Measurements from ENCODE around the gene SHROOM3.
"Not testable (repeated sequence)": the region's sequence is repeated elsewhere in the genome, so short reads cannot be mapped to it uniquely, and the experiment has no call there.

Gene SHROOM3

DNA sequence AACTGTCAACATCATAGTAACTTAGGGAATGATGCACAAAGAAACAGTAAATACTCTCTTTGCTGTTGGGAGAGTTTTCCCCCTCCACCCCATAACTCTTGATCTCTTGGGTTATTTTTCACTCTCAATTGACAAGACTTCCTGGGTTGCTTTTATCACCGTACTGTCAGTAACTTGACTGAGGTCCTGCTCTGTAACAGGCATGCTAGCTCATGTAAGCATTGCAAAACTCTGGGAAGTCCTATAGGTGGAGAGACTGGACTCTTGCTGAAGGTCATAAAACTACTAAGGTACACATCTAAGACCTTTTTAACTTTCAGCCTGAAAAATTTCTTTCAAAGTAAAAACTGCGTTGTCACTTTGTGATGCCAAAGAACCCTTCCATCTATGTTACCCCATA is 10.9 kb downstream of the SHROOM3 start:
- no peak for DNase-seq (ENCODE audit: low read depth)

DNA sequence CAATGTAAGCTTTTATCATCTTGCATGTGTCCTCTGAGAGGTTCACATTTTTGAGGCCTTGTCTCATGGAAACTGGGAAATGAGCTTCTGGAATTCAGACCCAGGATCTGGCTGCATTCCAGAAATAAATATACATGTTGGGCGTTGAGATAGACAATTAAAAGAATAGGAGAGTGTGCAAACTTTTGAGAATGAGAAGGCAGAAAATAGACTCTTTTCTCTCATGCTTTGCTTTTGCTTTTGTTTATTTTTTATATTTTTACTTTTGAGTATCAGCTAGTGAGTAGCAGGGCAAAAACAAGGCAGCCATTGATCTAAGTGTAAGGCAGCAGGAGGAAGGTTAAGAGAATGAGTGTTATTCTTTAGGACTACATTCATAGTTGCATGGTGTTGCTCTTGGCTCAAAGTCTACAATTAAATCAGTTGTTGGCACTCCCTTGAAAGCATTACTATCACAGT is 12.4 kb downstream of the SHROOM3 start:
- peak; percentile 18 for DNase-seq (ENCODE audit: low read depth)

- DNase-seq (ENCODE audit: low read depth): no peak
Observed at GRCh38 chr4:76448211-76448610, 13.2 kb downstream of the SHROOM3 start.

DNA sequence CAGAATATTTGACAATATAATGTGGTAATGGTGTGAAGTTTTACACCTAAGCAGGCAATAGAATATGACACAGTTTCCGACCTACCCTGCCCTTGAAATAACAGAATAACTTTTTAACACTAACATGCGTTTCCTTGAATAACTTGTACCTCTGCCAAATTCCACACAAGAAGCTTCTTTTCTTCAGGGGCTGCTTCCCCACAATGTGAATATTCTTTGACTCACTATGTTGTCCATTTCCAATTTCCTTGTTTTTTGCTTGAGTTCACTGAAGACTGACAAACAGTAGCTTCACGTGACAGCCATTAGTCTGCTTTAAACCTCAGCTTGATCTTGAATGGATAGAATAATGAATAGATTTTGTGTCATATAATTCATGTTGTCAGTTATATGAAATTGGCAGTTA is 14.3 kb downstream of the SHROOM3 start:
- DNase-seq (ENCODE audit: low read depth): no peak

DNA sequence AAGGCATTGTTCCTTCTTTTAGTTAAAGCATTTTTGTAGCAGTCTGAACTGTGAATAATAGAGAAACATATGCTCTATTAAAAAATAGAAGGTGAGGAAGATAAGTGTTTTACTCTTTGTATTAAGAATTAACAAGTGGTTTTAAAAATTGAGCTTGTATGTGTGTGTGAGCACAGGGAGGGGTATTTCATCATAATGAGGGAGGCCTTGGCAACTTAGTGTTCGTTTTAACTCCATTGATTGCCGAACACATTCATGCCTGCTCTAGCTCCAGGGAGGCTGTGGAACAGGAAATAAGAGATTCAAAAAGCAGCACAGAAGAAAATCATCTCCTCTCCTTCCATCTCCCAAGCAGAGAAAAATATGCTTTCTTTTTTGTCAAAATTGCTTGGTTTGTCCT is 14.8 kb downstream of the SHROOM3 start:
- DNase-seq (ENCODE audit: low read depth): no peak

DNA sequence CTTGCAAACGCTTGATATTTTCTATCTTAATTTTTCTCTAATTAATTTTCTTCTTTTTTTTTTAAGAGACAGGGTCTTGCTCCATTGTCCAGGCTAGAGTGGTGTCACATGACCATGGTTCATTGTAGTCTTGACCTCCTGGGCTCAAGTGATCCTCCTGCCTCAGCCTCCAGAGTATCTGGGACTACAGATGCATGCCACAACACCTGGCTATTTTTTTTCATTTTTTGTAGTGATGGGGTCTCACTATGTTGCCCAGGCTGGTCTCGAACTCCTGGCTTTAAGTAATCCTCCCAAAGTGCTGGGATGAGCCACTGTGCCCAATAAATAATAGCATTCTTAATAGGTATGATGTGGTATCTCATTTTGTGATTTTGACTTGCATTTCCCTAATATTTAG is 18.2 kb downstream of the SHROOM3 start:
- DNase-seq (ENCODE audit: low read depth): no peak

DNA sequence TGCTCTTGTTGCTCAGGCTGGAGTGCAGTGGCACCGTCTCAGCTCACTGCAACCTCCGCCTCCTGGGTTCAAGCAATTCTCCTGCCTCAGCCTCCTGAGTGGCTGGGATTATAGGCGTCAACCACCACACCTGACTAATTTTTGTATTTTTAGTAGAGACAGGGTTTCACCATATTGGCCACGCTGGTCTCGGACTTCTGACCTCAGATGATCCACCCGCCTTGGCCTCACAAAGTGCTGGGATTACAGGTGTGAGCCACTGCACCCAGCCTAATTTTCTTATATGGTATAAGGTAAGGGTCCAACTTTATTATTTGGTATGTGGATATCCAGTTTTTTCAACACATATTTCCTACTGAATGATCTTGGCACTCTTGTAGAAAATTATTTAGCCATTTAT is 19.0 kb downstream of the SHROOM3 start:
- DNase-seq (ENCODE audit: low read depth): not testable (repeated sequence)

- no peak for DNase-seq (ENCODE audit: low read depth)
Observed at GRCh38 chr4:76457885-76458284, 22.9 kb downstream of the SHROOM3 start.

GRCh38 chr4:76458297-76458696 is 23.3 kb downstream of the SHROOM3 start:
- DNase-seq (ENCODE audit: low read depth): no peak

GRCh38 chr4:76458825-76459224 is 23.8 kb downstream of the SHROOM3 start:
- no peak for DNase-seq (ENCODE audit: low read depth)

DNA sequence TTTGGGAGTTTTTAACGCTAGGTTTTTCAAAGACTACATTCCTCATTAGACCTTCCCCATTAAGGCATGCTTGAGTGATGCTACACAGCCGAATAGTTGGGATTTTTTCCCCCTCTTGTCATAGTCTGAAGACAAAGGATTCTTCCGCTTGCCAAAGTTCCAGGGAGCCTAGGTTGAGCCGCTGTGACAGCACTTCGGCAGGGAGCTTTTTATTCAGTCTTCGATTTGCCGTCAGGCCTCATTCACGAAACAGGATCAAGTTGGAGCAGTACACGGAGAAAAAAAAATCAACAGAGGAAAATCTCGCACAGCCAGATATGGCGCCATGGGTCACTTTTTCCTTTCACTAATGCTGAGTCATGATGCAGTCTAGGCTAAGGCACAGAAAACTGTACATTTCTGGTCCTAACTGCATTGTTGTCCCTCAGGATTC is 24.3 kb downstream of the SHROOM3 start:
- no peak for DNase-seq (ENCODE audit: low read depth)

DNA sequence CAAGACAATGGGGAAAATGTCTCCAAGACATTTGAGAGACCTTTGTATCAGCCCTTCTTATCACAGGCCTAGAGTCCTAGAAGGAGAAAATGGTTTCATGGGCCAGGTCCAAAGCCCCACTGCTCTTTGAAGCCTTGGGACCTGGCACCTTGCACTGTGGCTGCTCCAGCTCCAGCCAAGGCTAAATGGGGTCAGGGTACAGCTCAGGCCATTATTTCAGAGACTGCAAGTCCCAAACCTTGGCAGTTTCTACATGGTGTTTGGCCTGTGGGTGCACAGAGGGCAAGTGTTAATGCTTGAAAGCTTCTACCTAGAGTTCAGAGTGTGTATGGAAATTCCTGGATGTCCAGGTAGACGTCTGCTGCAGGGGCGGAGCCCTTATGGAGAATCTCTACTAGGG is 28.5 kb downstream of the SHROOM3 start:
- no peak for DNase-seq (ENCODE audit: low read depth)

DNA sequence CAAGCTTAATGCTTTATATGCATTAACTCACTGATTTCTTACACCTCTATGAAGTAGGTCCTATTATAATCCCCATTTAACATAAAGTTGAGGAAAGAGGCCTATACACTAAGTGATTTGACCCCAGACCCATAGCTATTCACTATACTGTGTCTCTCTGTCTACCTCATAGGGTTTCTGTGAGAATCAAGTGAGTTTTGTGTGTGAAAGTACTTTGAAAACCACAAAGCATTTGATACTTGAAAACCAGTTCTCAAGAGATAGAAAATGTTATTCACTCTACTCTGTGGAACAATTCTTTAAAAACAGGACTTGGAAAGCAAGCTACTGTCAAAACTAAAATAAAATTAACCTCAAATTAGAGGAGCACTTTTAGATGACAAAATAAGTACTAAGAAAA is 35.0 kb downstream of the SHROOM3 start:
- no peak for DNase-seq (ENCODE audit: low read depth)

GRCh38 chr4:76470532-76470931 is 35.5 kb downstream of the SHROOM3 start:
- no peak for DNase-seq (ENCODE audit: low read depth)

GRCh38 chr4:76476571-76476970 is 41.5 kb downstream of the SHROOM3 start:
- no peak for DNase-seq (ENCODE audit: low read depth)

DNA sequence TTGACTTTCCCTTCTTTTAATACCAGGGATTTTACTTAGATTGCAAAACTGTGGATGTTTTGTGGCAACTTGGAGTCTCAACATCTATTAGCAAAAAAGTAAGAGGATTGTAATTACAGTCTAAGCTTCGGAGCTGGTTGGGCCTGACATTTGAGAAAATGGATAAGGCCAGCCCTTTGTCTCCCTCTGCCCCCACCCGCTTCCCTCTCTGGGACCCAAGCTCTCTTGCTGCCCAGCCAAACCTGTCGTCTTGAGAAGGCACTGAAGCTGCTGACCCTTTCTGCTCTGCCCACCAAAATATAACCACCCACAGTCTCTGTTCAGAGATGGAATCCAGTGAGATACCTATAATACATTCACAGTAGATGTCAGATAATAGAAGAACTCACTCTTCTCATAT is 49.6 kb downstream of the SHROOM3 start:
- DNase-seq (ENCODE audit: low read depth): no peak

DNA sequence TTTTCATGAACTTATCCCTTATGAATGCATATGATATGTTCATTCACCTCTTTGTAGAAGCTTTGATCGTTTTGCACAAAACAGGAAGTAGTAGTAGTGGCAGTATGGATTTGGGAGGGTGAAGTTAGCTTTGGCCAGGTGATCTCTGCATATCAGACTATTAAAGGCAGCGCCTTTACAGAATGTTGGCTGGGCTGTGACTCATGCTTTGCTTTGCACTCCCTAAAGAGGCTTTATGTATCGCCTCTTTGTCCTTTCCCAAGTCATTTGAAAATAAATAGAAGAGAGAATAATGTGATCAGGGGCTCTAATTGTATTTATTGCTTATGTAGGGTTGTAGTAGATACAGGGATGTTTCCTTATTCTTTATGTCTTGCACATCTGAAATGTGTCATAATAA is 50.4 kb downstream of the SHROOM3 start:
- DNase-seq (ENCODE audit: low read depth): no peak

- no peak for DNase-seq (ENCODE audit: low read depth)
Observed at GRCh38 chr4:76486588-76487276, 51.7 kb downstream of the SHROOM3 start.

DNA sequence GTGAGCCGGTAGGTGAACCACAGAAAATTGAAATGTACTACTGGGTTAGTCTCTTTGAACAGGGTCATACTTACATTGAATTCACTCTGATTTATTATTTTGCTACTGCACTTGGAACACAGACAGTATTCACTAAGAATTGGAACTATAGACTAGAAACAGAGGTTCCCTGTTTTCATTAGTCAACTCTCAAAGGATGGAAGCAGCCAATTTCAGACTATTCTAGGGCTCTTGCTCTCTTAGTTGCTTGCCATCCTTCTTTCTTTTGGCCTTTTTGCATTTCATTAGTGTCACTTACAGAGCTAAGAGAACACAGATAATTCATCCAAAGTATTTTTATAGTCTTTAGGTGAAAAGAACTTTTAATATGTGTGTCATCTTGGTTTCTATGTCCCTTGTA is 52.6 kb downstream of the SHROOM3 start:
- no peak for DNase-seq (ENCODE audit: low read depth)

- no peak for DNase-seq (ENCODE audit: low read depth)
Observed at GRCh38 chr4:76488455-76488854, 53.4 kb downstream of the SHROOM3 start.

DNA sequence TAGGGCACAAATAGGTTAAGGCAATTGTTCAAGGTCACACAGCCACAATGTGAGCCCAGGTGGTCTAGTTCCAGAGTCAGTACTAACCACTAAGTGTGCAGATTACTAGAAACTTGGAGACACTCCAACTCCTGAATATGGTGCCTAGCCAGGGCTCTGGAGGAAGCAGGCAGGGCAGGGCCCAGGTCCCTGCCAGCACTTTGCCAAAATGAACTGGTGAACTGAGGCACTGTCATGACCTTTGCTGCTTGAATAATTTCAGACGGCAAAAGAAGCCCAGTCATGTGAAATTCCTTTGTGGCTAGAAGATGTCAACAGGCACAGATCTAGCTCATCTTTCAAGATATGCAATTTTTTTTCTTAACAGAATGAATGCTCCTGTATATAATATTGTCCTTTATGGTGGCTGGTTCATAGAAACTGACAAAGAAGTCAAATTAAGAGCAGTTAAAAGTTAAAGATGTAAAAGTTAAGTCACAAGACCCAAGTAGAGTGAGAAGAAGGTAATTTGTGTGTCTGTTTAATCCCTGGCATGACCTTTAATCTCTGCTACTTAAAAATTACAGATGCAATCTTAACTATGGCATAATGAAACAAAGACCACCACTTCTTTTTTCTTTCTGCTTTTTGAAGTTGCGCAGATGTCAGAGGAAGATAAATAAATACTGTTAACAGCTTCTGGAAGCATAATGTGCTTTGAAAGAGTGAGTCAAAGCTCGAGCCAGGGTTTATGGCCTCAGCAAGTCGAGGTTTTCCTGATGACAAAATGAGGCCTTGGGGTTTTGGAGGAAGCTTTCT is 54.1 kb downstream of the SHROOM3 start:
- no peak for DNase-seq (ENCODE audit: low read depth)

- DNase-seq (ENCODE audit: low read depth): no peak
Observed at GRCh38 chr4:76489686-76490161, 54.7 kb downstream of the SHROOM3 start.

GRCh38 chr4:76492055-76492454 is 57.0 kb downstream of the SHROOM3 start:
- no peak for DNase-seq (ENCODE audit: low read depth)
